Measurements from ENCODE around the gene FOXO3. TPM values are rescaled to one million over a fixed set of nuclear protein-coding genes. Genes with fewer than 3 reads are reported as not detected.

Gene FOXO3
- total RNA-seq, 4 donors from 2014 or later: 133 to 151 (median 148) TPM

GRCh38 chr6:108677894-108678293, 117.2 kb downstream of the FOXO3 start:
- TF ChIP-seq, protein P1, sequence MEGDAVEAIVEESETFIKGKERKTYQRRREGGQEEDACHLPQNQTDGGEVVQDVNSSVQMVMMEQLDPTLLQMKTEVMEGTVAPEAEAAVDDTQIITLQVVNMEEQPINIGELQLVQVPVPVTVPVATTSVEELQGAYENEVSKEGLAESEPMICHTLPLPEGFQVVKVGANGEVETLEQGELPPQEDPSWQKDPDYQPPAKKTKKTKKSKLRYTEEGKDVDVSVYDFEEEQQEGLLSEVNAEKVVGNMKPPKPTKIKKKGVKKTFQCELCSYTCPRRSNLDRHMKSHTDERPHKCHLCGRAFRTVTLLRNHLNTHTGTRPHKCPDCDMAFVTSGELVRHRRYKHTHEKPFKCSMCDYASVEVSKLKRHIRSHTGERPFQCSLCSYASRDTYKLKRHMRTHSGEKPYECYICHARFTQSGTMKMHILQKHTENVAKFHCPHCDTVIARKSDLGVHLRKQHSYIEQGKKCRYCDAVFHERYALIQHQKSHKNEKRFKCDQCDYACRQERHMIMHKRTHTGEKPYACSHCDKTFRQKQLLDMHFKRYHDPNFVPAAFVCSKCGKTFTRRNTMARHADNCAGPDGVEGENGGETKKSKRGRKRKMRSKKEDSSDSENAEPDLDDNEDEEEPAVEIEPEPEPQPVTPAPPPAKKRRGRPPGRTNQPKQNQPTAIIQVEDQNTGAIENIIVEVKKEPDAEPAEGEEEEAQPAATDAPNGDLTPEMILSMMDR (IDR thresholded peaks at IDR 0.05; ENCODE audit: low read depth): no peak

GRCh38 chr6:108684771-108685329, 124.1 kb downstream of the FOXO3 start:
- TF ChIP-seq, protein P1 (IDR thresholded peaks at IDR 0.05; ENCODE audit: low read depth): no peak

DNA sequence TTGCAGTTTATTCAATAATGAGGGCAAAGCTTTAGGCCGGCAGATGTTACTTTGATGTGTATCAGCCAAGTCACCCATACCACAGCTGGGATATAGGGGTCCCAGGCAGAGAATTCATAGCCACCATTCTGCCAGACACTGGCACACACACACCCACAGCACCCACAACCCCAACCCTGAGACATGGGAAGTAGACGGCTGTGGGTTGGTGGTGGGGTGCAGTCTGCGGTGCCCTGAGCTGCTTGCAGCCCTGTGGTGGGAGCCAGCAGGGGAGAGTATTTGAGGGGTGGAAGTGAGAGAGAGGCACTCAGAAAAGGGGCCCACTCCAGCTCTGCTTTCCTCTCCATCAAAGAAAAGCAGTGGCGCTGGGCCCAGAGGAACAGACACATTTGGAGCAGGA, 125.3 kb downstream of the FOXO3 start:
- TF ChIP-seq, protein P1 (IDR thresholded peaks at IDR 0.05; ENCODE audit: low read depth): no peak

DNA sequence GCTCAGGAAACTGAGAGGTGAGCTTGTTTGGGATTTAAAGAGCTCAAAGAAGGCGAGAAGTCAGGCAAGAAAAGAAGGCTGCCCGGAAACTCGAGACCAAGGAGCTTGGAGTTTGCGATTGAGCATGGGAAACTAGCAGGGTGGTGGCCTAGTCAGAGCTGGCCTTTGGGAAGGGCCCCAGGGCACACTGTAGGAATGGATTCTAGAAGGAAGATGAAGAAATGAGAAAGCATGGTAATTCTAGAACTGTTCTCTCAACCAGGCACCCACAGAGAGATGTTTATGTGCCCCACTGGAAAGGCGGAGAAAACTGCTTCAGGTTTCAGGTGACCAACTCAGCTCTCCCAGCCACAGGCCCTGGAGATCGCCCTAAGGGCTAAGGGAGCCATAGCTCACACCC, 126.2 kb downstream of the FOXO3 start:
- TF ChIP-seq, protein P1 (IDR thresholded peaks at IDR 0.05; ENCODE audit: low read depth): no peak

GRCh38 chr6:108687921-108688320, 127.2 kb downstream of the FOXO3 start:
- TF ChIP-seq, protein P1 (IDR thresholded peaks at IDR 0.05; ENCODE audit: low read depth): no peak

GRCh38 chr6:108689272-108690161, 128.8 kb downstream of the FOXO3 start:
- TF ChIP-seq, protein P1 (IDR thresholded peaks at IDR 0.05; ENCODE audit: low read depth): no peak

DNA sequence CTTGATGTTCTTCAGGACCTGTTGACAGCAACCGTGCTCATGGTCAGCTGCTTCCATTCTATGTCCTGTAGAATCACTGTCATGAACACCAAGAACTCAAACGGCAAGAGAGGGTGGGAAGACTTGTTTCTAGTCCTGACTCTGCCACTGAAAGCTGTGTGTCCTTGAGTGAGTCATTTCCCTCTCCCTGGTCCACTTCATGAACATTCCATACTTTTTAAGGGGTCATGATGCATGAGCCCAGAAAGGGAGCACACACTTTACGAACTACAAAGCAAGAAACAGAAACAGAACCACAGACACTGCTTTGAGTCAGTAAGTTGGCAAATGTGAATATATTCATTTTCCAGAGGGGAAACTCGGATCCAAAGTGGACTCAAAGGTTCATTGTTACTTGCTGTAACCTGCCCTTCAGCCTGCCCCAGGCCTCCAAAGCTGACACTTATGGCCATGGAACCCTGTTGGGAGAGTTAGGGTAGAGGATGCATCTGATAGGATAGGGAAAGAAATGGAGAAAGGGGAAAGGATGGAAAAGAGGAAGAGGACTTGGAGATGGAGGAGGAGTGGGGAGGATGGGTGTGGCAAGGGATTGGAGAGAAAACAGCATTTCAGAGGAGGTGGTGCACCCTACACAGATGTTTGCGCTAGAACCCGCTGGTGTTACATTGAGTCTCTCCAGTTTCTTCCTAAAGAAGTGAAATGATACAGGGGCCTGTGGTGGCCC, 129.8 kb downstream of the FOXO3 start:
- TF ChIP-seq, protein P1 (IDR thresholded peaks at IDR 0.05; ENCODE audit: low read depth): no peak
